ENCODE measurements around the gene POLR1E. TPM values are rescaled to one million over a fixed set of nuclear protein-coding genes. Genes with fewer than 3 reads are reported as not detected.

Gene POLR1E
- total and polyA plus RNA-seq, 10 of the 15 experiments (the other 5 are each of a cell fraction or from before 2014, with no cell fraction given), result 13.7 to 71.3 (median 50.4) TPM

DNA sequence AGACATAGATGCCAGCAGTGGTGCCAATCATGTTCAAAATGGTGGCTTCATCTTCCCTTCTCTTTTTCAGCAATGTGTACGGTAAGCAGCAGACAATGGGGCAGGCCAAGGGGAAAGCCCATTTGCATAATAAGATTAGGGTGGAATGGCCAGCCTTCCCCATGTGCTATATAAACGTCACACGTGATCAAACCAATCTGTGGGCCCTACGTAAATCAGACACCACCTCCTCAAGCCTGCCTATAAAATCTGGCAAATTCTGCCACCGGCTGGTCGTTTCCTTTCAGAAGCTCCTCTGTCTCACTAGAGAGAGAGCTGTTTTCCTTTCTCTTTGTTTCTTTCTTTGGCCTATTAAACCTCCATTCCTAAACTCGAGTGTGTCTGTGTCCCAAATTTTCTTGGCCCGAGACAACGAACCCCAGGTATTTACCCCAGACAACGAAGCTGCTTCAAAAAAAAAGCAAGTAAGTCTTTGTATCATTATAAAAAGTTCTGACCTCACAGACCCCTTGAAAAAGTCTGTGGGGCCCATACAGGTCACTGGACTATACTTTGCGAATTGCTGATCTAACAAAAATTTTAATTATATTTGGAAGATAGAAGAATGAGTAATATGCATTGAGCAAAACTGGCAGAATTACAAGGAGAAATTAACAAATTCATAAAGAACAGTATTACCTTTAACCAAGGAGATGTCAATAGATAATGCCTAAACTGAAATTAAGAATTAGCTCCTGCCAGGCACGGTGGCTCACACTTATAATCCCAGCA lies 35.7 kb upstream of the POLR1E start (continued):
- no peak for TF ChIP-seq REST (IDR thresholded peaks at IDR 0.05; ENCODE audit: low read depth, low read length)
- no peak for TF ChIP-seq BCLAF1 (IDR thresholded peaks at IDR 0.05)

DNA sequence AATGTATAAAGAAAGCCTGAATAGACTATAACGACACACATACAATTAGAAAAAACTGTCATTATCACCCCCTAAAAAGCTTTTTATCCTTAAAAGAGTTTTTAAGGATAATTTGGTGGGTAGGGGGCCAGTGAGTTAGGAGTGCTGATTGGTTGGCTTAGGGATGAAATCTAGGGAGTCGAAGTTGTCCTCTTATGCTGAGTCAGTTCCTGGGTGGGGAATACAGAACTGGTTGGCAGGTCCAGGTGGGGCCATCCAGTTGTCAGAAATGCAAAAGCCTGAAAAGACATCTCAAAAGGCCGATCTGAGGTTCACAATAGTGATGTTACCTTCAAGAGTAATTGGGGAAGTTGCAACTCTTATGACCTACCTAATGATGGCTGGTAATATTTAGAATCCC lies 34.1 kb upstream of the POLR1E start:
- ChIA-PET POLR2A (interaction anchor here (1.5 kb wide), 1 partner anchor 13 kb away, joined by 4 read pairs; no protein-coding TSS in a partner anchor), SMC1A (ENCODE audit: uncharacterized antibody, unreplicated experiment) (interaction anchor here (1.0 to 6.5 kb wide), 5 partner anchors 9 to 36 kb away, joined by 3 to 33 read pairs (median 4); partner anchors contain the start of gene ZBTB5), RAD21 (ENCODE audit: unreplicated experiment) (interaction anchor here (3.2 kb wide), 1 partner anchor 12 kb away, joined by 8 read pairs; no protein-coding TSS in a partner anchor), CTCF (interaction anchor here (0.6 to 1.2 kb wide), 3 partner anchors 14 to 819 kb away, joined by 3 to 5 read pairs (median 4); no protein-coding TSS in a partner anchor)
- BruUV-seq (replicated peaks), result no TSS peak
- in situ Hi-C loops (cut with MboI), result no loop called here
- no peaks in the 10 kb centered on the region for H4K20me1 ChIP-seq (ENCODE audit: control insufficient read depth, insufficient read depth)
- ATAC-seq (no peak), DNase-seq (ENCODE audit: low read depth, low spot score) (no peak), FAIRE-seq (no peak)
- H3K9me3 ChIP-seq (replicated peaks; ENCODE audit: control insufficient read depth, insufficient read depth, low read length), result no peaks in the 10 kb centered on the region; the same call in 2 of the 3 replicates
- H3K27ac ChIP-seq (ENCODE audit: control insufficient read depth, insufficient read depth), result no peak overlapping the region
- peaks cover 51% of the 10 kb centered on the region for H3K79me2 ChIP-seq (ENCODE audit: control insufficient read depth, insufficient read depth, low read length)
- intact Hi-C loops (cut with micrococcal nuclease; ENCODE audit: unreplicated experiment), result no loop called here
- WGBS (ENCODE audit: insufficient coverage, insufficient replicate concordance, low lambda C conversion rate, missing lambda C conversion rate), result 85% methylated on average over 3 of the region's 3 CpGs
- no peak overlapping the region for H2AFZ ChIP-seq (ENCODE audit: control insufficient read depth, low read depth, low read length)
- no peak overlapping the region for H3K9ac ChIP-seq (ENCODE audit: control insufficient read depth, insufficient read depth, low read length)
- no peak overlapping the region for H3K4me2 ChIP-seq (ENCODE audit: control insufficient read depth, insufficient read depth)
- no peak overlapping the region for H3K4me3 ChIP-seq
- peaks cover 8% of the 10 kb centered on the region for H3K4me1 ChIP-seq (ENCODE audit: control insufficient read depth, insufficient read depth, low read length)
- H3K27me3 ChIP-seq (replicated peaks in 1 of 2; ENCODE audit: control insufficient read depth in 2 of 2, insufficient read depth in 2 of 2, low read length in 1 of 2), result no peaks in the 10 kb centered on the region
- H3K36me3 ChIP-seq (ENCODE audit: control insufficient read depth in 2 of 2, insufficient read depth in 2 of 2, low read length in 1 of 2), result peaks cover 0 to 11% of the 10 kb centered on the region in 2 experiments; a peak in 2 of 4 replicates
- no peak for TF ChIP-seq IRF5 (IDR thresholded peaks at IDR 0.05; ENCODE audit: borderline replicate concordance)
- TF ChIP-seq E2F4 (IDR thresholded peaks at IDR 0.05; ENCODE audit: low read depth, low read length), result no peak
- no peak for TF ChIP-seq ZNF24 (IDR thresholded peaks at IDR 0.05)
- no peak for TF ChIP-seq BRCA1 (IDR thresholded peaks at IDR 0.05; ENCODE audit: low read depth, low read length)
- no peak for TF ChIP-seq USF2 (IDR thresholded peaks at IDR 0.05; ENCODE audit: borderline replicate concordance, low read depth, low read length)

Measured in GM12878 (cell line).